GM06990 (cell line): Measurements from ENCODE around the gene ARID1B.

Source experiments
- DNase-seq: peaks from one replicate; pipeline ENCODE4 v3.0.0-alpha.2; 2011; ENCODE audit not compliant: insufficient read length; ENCODE audit errors: extremely low read depth
- H3K27me3 ChIP-seq: replicated peaks from 2 replicates; pipeline ENCODE4 v1.6.0; 2011; ENCODE audit warnings: low read length; ENCODE audit not compliant: control insufficient read depth, insufficient read depth
- H3K36me3 ChIP-seq: 2 replicates; pipeline ENCODE4 v1.5.1; 2011; ENCODE audit warnings: low read length; ENCODE audit not compliant: control insufficient read depth, insufficient read depth
- H3K4me3 ChIP-seq: replicated peaks from 2 replicates; pipeline ENCODE4 v1.5.1; 2011; ENCODE audit warnings: low read depth, mild to moderate bottlenecking, control low read depth, low read length
- TF ChIP-seq, protein P1 (sequence below): IDR thresholded peaks from 2 replicates; pipeline ENCODE4 v1.5.1; 2011; ENCODE audit warnings: low read length, control low read depth, mild to moderate bottlenecking, inconsistent platforms; ENCODE audit not compliant: insufficient read depth, poor library complexity, severe bottlenecking

ARID1B gene

DNA sequence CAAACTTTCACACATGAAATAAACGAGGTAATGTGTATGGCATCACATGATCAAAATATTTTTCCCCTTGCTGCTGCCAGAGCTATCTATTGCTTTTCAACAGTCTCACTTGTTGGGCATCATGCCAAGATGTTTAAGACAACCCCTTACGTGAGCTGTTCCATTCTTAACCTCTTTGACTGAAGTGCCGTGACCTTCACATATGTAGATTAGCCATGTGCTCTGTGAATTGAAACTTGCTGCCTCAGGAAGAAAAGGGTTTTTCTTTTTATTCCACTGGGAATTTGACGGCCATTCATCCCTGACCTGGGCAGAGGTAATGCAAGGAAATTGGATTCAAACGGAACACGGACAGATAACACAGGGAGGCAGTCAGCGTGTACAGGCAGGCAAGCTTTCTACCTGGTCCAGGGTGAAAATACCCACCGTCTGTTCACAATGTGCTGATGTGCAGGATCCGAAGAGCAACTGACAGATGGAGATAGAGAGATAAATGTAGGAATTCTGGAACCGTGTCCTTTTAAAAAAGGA lies 14.2 kb downstream of the ARID1B start:
- no peak overlapping the region for H3K4me3 ChIP-seq
- peaks cover 6% of the 10 kb centered on the region for H3K36me3 ChIP-seq
- H3K27me3 ChIP-seq: no peaks in the 10 kb centered on the region
- DNase-seq: no peak
- TF ChIP-seq, protein P1, sequence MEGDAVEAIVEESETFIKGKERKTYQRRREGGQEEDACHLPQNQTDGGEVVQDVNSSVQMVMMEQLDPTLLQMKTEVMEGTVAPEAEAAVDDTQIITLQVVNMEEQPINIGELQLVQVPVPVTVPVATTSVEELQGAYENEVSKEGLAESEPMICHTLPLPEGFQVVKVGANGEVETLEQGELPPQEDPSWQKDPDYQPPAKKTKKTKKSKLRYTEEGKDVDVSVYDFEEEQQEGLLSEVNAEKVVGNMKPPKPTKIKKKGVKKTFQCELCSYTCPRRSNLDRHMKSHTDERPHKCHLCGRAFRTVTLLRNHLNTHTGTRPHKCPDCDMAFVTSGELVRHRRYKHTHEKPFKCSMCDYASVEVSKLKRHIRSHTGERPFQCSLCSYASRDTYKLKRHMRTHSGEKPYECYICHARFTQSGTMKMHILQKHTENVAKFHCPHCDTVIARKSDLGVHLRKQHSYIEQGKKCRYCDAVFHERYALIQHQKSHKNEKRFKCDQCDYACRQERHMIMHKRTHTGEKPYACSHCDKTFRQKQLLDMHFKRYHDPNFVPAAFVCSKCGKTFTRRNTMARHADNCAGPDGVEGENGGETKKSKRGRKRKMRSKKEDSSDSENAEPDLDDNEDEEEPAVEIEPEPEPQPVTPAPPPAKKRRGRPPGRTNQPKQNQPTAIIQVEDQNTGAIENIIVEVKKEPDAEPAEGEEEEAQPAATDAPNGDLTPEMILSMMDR: no peak

DNA sequence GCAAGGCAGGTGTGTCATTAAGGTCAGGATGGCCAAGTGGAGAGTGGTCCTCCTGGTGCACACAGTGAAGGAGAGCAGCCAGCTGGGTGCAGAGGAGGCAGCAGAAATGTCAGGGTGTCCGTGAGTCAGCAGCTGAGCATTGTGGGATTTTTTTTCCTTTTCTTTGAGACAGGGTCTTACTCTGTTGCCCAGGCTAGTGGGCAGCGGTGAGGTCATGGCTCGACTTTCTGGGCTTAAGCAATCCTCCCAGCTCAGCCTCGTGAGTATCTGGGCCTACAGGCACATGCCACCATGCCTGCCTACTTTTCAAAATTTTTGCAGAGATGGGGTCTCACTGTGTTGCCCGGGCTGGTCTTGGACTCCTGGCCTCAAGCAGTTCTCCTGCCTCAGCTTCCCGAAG lies 16.0 kb downstream of the ARID1B start:
- Histone ChIP-seq H3K36me3 (peaks cover 16% of the 10 kb centered on the region), H3K4me3 (no peak overlapping the region), H3K27me3 (no peaks in the 10 kb centered on the region)
- no peak for DNase-seq
- TF ChIP-seq, protein P1: no peak

DNA sequence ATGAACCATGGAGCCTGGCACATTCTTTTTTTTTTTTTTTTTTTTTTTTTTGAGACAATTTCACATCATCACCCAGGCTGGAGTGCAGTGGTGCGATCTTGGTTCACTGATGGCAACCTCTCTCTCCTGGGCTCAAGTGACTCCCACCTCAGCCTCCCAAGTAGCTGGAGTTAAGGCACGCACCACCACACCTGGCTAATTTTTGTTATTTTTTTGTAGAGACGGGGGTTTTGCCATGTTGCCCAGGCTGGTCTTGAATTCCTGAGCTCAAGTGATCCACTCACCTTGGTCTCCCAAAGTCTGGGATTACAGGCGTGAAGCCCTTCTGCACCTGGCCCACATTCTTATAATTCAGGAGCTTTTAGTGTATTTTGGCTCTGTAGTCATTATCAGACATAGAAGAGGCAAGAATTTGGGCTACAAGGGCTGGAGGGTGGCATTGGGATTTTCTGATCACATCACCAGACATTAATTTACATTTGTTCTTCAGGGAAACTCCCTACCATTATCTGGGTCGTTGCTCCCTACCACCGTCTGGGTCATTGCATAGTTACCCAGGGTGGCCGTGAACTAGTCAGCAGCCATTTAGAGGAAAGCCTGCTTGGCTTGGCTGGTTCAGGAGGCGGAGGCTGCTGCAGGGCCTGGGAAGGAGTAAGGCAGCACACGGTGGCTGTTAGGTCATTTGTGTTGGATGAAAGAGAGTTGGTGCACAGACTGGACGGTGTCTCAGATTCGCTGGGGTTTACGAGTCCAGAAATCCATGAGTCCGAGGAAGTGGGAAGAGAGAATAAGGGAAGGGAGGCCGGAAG lies 17.6 kb downstream of the ARID1B start:
- Histone ChIP-seq H3K4me3 (peak overlapping the region; percentile 23; the same call in 1 of the 2 replicates), H3K36me3 (peaks cover 17% of the 10 kb centered on the region), H3K27me3 (no peaks in the 10 kb centered on the region)
- DNase-seq: no peak
- TF ChIP-seq, protein P1: no peak

DNA sequence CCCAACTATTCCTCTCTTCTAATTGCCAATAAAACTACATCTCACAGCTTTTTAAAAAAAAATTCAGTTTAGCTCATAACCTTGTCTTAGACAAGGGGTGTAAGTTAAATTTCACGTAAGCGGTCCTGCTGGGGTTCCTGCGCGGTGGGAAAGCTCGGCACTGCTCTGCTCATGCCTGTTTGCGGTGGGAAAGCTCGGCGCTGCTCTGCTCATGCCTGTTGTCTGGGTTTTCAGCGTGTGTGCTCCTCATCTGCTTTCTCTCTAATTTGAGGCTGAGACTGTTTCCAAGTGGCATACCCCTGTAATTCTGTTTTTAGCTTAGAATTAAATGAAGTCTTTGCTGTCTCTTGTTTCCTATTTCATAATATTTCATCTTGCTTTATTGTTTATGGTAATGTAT lies 18.6 kb downstream of the ARID1B start:
- H3K36me3 ChIP-seq: peaks cover 17% of the 10 kb centered on the region
- H3K27me3 ChIP-seq: no peaks in the 10 kb centered on the region
- TF ChIP-seq, protein P1: no peak
- no peak for DNase-seq
- no peak overlapping the region for H3K4me3 ChIP-seq

DNA sequence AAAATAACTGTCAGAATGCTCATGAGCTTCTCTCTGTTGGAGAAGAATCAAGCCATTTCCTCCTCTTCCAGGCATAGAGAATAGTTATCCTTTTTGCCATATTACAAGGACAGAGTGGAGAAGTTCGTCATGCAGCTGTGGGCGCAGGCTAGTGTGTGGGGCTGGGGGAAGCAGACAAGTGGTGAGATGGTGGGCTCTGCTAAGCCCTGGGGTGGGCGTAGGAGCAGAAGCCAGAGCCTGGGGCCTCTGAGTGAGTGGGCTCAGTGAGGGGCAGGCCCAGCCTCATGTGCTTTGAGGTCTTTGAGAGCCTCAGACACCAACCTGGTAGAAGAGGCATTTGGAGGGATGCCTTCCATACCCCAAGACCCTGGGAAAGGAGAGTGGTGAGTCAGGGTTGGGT lies 19.4 kb downstream of the ARID1B start:
- TF ChIP-seq, protein P1: no peak
- no peak overlapping the region for H3K4me3 ChIP-seq
- DNase-seq: no peak
- no peaks in the 10 kb centered on the region for H3K27me3 ChIP-seq
- H3K36me3 ChIP-seq: peaks cover 17% of the 10 kb centered on the region
